ENCODE measurements around the gene KCMF1.

DNA sequence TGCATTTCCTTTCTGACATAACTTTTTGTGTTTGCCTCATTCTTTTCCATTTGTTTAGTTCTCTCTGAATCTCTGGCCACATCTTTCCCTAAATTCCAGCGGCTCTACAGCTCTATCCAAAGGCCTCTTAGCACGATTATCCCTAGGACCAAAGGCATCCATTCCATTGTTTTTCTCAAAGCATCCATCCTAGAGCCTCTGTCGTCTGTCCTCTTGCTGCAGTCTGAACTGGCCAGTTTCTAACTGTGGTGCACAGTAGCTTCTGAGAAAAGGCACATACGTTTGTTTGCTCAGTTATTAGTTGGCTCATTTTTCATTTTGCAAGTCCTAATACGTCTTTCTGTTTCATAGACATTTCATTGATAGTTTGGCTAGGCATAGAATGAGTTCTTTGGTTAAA lies 116.6 kb downstream of the KCMF1 start:
- TF ChIP-seq, protein P1, sequence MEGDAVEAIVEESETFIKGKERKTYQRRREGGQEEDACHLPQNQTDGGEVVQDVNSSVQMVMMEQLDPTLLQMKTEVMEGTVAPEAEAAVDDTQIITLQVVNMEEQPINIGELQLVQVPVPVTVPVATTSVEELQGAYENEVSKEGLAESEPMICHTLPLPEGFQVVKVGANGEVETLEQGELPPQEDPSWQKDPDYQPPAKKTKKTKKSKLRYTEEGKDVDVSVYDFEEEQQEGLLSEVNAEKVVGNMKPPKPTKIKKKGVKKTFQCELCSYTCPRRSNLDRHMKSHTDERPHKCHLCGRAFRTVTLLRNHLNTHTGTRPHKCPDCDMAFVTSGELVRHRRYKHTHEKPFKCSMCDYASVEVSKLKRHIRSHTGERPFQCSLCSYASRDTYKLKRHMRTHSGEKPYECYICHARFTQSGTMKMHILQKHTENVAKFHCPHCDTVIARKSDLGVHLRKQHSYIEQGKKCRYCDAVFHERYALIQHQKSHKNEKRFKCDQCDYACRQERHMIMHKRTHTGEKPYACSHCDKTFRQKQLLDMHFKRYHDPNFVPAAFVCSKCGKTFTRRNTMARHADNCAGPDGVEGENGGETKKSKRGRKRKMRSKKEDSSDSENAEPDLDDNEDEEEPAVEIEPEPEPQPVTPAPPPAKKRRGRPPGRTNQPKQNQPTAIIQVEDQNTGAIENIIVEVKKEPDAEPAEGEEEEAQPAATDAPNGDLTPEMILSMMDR (IDR thresholded peaks at IDR 0.05) = no peak
- TF ChIP-seq POLR2A (IDR thresholded peaks at IDR 0.05) = no peak

Data from transverse colon (tissue), 3 donors.